HG03354 (cell line): ENCODE data around the gene HDAC9.

Experiments used
- ATAC-seq: cut with Tn5 transposase; IDR thresholded peaks from one replicate; pipeline ENCODE4 v1.9.1; 2021; ENCODE audit warnings: mild to moderate bottlenecking; ENCODE audit not compliant: unreplicated experiment, poor library complexity, severe bottlenecking

The HDAC9 gene

GRCh38 chr7:18859318-18859717, 363.8 kb downstream of the HDAC9 start:
- ATAC-seq: no peak

DNA sequence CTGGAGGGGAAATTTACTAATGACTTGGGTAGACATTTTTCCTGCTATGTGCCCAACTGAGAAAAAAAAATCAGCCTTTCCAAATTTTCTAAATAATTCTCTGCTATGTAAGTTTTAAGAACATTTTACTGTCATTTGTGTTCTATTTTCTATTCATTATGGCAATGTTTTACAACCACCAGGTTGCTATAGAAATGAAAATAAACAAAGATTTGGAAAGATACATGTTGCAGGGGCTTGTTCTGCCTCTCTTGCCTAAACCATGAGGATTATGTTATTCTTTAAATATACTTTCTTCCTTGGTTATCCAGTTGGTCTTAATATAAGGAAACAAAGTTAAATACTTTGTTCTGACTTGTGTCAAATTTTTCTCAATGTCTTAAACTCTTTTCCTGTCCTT, 364.7 kb downstream of the HDAC9 start:
- ATAC-seq: no peak

GRCh38 chr7:18861514-18862118, 366.1 kb downstream of the HDAC9 start:
- peak; percentile 66 for ATAC-seq

- no peak for ATAC-seq
Measured at GRCh38 chr7:18864967-18865366, 369.4 kb downstream of the HDAC9 start.

DNA sequence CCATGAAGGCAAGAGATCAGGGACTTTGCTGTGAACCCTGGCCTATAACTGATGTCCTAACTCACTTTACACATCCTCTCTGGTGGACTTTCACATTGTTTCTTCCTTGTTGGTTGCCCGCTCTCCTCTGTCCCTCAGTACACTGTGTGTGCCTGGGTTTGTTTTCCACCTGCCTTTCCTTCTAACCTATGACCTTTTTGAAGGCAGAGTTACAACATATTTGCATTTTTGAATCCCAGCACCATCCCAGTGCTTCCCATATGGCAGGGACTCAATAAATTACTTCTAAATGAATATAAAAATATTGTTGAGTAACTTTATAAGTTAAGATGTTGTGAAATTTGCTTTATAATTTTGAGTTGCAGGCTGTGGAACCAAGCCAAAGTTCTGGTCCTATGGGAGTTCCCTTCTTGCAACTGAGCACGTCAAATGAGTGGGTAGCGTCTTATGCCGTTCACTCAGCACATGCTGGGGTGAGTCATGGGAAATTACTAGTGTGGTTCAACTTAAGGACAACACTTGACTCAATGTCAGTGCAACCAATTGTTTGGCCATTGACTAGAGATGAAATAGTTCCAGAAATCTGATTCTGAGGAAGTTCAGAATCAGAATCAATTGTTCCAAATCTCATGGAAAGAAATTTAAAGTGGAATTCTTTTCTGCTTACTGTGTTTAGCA, 370.9 kb downstream of the HDAC9 start:
- peak; percentile 79 for ATAC-seq

GRCh38 chr7:18872344-18872743, 376.8 kb downstream of the HDAC9 start:
- no peak for ATAC-seq

DNA sequence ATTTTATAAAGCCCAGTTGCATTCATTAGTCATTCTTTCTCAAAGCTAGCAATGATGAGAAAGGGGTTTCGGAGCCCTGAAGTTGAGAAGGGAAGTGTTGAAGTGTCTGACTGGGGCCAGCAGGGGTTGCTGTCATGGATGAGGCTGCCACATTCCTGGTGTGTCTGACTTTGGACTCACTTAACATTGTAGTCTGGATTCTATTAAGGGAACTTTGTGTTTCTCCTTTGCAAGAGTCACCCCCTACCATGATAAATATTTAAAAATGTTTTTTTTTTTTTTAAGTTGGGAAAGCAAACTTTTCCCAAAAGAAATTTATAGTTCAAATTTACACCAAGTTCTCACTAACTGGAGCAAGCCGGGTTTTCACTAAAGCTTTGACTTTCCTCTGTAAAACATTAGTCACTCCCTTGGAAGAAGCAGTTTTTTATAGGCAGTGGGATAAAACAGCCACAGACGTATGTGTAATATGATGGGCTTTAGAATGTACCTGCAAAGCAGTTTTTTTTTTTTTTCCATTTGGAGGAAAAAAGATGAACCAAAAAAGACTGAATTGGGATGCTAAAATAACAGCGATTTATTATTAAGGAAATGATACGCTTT, 378.3 kb downstream of the HDAC9 start:
- ATAC-seq: no peak

DNA sequence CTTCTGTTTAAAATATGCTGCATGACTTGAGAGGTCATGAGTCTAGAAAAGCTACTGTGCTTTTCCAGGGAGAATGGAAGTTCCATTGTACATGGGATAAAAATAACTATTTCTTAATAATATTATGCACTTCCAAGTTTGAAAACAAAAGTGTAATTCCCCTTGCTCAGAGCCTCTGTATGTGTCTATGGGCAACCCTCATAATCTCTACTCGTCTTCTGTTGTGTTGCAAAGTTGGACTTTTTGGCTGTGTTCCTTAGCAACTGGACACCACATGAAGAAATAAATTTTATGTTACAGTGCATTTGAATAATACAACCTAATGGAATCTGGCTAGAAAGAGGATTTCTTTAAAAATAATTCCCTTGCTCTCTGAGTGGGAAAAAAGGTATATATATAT, 379.3 kb downstream of the HDAC9 start:
- ATAC-seq: no peak

DNA sequence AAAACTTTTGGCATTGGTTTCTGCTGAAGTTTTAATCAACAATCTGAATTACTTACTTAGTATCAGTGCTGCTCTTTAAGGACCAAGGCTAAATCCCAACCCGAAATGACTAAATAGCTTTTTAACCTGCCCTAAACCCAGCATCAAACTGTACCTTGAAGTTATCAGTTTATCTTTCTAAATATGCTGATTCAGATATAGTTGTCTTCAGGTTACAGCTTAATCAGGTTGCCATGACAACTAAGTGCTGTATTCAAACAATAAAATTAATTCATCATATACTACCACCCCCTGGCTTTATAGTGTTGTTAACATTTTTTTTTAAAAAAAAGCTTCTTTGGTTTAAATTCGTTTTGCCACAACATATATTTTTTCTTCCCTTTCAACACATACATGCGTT, 382.3 kb downstream of the HDAC9 start:
- ATAC-seq: no peak

DNA sequence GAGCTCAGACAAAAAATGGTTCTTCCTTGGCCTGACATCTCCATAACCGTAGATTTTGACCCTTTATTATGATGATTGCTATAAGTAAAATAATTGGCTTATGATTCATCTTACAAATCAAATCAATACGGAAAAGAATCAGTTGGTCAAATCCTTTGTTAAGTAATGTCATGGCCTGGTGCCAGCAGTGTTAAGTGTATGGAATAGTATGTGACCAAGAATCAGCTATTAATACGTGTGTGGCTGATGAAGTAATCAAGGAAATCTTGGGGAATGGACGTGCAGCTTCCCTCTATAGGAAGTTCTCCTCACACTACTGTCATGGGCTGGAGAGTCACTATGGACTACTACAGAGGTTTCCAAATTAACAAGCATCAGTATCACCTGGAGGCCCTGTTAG, 391.3 kb downstream of the HDAC9 start:
- ATAC-seq: no peak

- no peak for ATAC-seq
Measured at GRCh38 chr7:18889436-18889835, 393.9 kb downstream of the HDAC9 start.

DNA sequence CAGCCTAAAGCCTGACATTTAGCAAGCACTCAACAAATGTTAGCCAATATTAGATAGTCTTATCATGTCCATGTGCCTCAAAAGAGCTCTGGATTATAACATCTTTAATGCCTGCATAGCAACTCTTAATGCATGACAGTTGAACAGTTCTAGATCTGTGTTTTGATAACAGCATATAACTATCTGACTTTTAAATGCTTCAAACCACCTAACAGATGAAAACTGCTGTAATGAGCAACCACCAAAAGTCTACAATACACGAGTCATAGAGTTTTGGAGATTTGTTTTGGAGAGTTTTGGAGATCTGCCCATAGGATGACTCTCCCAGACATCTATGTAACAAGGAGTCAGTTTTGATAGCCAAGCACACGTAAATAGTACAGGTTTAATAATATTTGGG, 394.6 kb downstream of the HDAC9 start:
- no peak for ATAC-seq

DNA sequence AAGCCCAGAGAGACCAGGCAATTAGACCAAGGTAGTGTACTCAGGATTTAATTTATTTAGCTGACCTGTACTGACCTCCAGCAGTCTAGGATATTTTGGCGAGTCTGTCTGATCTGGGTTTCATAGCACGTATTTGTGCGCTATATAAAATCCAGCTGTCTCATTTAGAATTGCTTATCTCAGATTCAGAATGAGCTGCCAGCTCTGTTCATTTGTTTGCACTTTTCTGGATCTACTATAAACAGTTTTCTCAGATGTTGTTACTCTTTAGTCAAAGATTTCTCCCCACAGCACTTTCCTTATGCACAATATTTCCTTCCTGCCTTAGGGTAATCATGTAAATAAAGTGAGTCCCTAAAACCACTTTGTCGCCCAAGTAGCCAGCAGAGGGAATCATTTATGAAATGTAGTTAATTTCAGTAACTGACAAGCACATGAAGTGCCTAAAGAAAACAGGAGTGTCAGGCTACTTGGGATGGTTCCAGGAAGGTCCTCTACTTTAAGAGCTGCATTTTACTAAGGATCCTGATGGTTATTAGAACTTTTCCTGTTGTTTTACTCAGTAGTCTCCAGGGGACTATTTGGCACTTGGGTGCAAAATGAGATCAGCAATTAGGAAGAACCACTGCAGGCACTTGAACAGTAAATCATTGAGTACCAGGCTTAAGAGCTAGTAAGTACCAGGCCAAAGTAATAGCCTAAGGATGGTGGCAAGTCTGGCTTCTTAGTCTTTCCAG, 395.5 kb downstream of the HDAC9 start:
- ATAC-seq: no peak

- ATAC-seq: no peak
Measured at GRCh38 chr7:18893156-18893555, 397.6 kb downstream of the HDAC9 start.

DNA sequence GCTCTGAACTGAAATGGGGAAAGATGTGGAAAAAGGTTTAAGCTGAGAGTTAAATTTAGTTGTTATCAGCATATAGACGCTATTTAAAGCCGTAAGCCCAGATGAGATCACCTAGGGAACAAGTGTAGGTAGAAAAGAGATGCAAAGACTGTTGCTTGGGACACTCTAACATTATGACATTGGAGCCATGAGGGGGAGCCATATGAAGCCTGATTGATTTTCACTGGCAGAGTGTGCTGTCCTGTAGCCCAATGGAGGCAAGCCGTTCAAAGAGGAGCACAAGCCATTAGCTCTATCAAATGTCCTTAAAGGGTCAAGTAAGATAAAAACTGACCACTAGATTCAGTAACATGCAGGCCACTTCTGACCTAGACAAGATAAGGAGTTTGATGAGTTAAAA, 398.6 kb downstream of the HDAC9 start:
- no peak for ATAC-seq

GRCh38 chr7:18895456-18895855, 399.9 kb downstream of the HDAC9 start:
- ATAC-seq: no peak

- no peak for ATAC-seq
Measured at GRCh38 chr7:18896343-18896975, 400.9 kb downstream of the HDAC9 start.

DNA sequence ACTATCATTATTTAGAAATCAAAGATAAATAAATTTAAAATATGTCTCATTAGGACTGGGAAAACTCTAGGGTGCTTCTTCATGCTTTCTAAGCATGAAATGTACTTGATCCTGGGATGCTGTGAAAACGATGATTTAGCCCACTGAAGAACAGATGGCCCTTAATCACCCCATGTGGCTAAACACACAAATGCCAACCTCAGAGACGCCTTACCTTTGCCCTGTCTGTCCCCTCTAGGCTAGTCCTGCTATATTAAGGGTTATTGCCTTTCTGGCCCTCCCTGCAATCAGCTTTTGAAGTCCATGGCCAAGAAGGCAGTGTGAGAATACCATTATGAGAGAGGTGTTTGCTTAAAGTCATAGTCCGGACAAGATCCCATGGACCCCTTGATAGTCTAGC, 404.7 kb downstream of the HDAC9 start:
- no peak for ATAC-seq

- ATAC-seq: no peak
Measured at GRCh38 chr7:18900803-18901202, 405.3 kb downstream of the HDAC9 start.

DNA sequence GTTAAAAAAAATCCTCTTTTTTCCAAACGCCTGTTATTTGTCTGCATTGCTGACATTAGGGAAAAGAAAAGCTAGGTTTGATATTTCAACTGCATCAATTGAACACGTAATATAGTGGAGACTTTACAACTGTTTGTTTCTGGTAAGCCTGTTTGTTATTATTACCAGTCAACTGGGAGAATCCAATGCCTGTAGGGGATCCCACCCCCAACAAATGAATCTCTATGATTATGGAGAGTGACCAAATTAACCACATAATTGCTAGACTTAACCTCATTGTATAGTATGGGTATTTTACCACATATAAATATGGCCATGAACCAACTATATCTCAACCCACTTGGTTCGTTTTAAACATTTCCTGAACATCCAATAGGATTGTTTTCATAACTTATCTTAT, 405.8 kb downstream of the HDAC9 start:
- ATAC-seq: no peak
